Endothelial cell of umbilical vein (primary cell): ENCODE results near the gene GSK3A.

Experiments
- EZH2 ChIP-seq: IDR thresholded peaks from 2 replicates; pipeline ENCODE4 v1.6.1; 2012; ENCODE audit warnings: borderline replicate concordance, low read depth, mild to moderate bottlenecking, moderate library complexity, low read length, inconsistent platforms; ENCODE audit not compliant: severe bottlenecking
- MAX ChIP-seq: IDR thresholded peaks from 2 replicates; pipeline ENCODE4 v1.6.1; 2011; ENCODE audit not compliant: insufficient read depth, insufficient read length
- POLR2A ChIP-seq: IDR thresholded peaks from 2 replicates; pipeline ENCODE4 v1.6.1; 2012; ENCODE audit warnings: low read depth, mild to moderate bottlenecking, control low read depth, low read length
- POLR2AphosphoS5 ChIP-seq: IDR thresholded peaks from 2 replicates; pipeline ENCODE4 v1.6.1; 2012; ENCODE audit warnings: low read depth, mild to moderate bottlenecking, control low read depth, low read length, moderate library complexity; ENCODE audit not compliant: insufficient read depth
- TF ChIP-seq, protein P1 (sequence below), 2 donors: IDR thresholded peaks; 1 replicate in 1 of 2; 2 replicates in 1 of 2; pipeline ENCODE4 v1.5.1; 2011; ENCODE audit warnings: low read length in 2 of 2, mild to moderate bottlenecking in 2 of 2, moderate library complexity in 2 of 2, control low read depth in 1 of 2, inconsistent platforms in 1 of 2, low read depth in 1 of 2; ENCODE audit not compliant: insufficient read depth in 1 of 2; ENCODE audit errors: extremely low read depth in 1 of 2

GRCh38 chr19:42282819-42283187, 40.4 kb upstream of the GSK3A start:
- TF ChIP-seq, protein P1, sequence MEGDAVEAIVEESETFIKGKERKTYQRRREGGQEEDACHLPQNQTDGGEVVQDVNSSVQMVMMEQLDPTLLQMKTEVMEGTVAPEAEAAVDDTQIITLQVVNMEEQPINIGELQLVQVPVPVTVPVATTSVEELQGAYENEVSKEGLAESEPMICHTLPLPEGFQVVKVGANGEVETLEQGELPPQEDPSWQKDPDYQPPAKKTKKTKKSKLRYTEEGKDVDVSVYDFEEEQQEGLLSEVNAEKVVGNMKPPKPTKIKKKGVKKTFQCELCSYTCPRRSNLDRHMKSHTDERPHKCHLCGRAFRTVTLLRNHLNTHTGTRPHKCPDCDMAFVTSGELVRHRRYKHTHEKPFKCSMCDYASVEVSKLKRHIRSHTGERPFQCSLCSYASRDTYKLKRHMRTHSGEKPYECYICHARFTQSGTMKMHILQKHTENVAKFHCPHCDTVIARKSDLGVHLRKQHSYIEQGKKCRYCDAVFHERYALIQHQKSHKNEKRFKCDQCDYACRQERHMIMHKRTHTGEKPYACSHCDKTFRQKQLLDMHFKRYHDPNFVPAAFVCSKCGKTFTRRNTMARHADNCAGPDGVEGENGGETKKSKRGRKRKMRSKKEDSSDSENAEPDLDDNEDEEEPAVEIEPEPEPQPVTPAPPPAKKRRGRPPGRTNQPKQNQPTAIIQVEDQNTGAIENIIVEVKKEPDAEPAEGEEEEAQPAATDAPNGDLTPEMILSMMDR (IDR thresholded peaks at IDR 0.05; ENCODE audit: extremely low read depth in 1 of 2, insufficient read depth in 1 of 2, low read depth in 1 of 2, low read length in 2 of 2), result no peak
- no peak for TF ChIP-seq POLR2A
- TF ChIP-seq EZH2, result no peak
- no peak for TF ChIP-seq MAX
- no peak for TF ChIP-seq POLR2AphosphoS5
